Osteoblast (primary cell): ENCODE results near the gene CPNE4. TPM values are rescaled to one million over a fixed set of nuclear protein-coding genes. Genes with fewer than 3 reads are reported as not detected.

Experiments used
- DNase-seq: peaks from one replicate; pipeline ENCODE4 v3.0.0; 2011; ENCODE audit warnings: low spot score, mixed read lengths; ENCODE audit not compliant: insufficient read length; ENCODE audit errors: missing footprints
- H2AFZ ChIP-seq: 2 replicates; pipeline ENCODE4 v1.6.0; 2011; ENCODE audit warnings: mild to moderate bottlenecking, low read length
- H3K27ac ChIP-seq: 2 replicates; pipeline ENCODE4 v1.5.1; 2011; ENCODE audit warnings: mild to moderate bottlenecking, low read depth, low read length, moderate library complexity
- H3K27me3 ChIP-seq: 2 replicates; pipeline ENCODE4 v1.6.0; 2012; ENCODE audit warnings: mild to moderate bottlenecking, control low read depth, inconsistent platforms, low read length, moderate library complexity; ENCODE audit not compliant: insufficient read depth
- H3K36me3 ChIP-seq: 2 replicates; pipeline ENCODE4 v1.5.1; 2011; ENCODE audit warnings: mild to moderate bottlenecking, low read length, control low read depth, moderate library complexity; ENCODE audit not compliant: insufficient read depth
- H3K4me1 ChIP-seq: 2 replicates; pipeline ENCODE4 v1.5.1; 2011; ENCODE audit warnings: mild to moderate bottlenecking, low read length, control low read depth, moderate library complexity; ENCODE audit not compliant: insufficient read depth
- H3K4me2 ChIP-seq: 2 replicates; pipeline ENCODE4 v1.6.0; 2011; ENCODE audit warnings: mild to moderate bottlenecking, low read length; ENCODE audit not compliant: insufficient read depth
- H3K4me3 ChIP-seq: fragments of 200-600 bp; sonication (generic); 3 replicates; pipeline ENCODE4 v1.5.1; 2012; ENCODE audit warnings: mild to moderate bottlenecking, low read length, inconsistent platforms; ENCODE audit not compliant: insufficient read depth
- H3K79me2 ChIP-seq: 2 replicates; pipeline ENCODE4 v1.6.0; 2012; ENCODE audit warnings: mild to moderate bottlenecking, low read length, control low read depth, inconsistent platforms; ENCODE audit not compliant: insufficient read depth
- H3K9me3 ChIP-seq: 2 replicates; pipeline ENCODE4 v1.5.1; 2011; ENCODE audit warnings: low read depth, low read length, control low read depth
- H4K20me1 ChIP-seq: 2 replicates; pipeline ENCODE4 v1.6.0; 2012; ENCODE audit warnings: mild to moderate bottlenecking, low read length, control low read depth; ENCODE audit not compliant: insufficient read depth
- CTCF ChIP-seq: IDR thresholded peaks from 2 replicates; pipeline ENCODE4 v1.5.1; 2011; ENCODE audit warnings: mild to moderate bottlenecking, low read depth, low read length, moderate library complexity; ENCODE audit errors: extremely low read depth
- total RNA-seq: library from RNA; depleted of rRNA; stranded (reverse); fragments of >200 nt; gene quantifications from 2 replicates; pipeline ENCODE4 v1.2.3, GENCODE V29; 2012

Gene CPNE4
- total RNA-seq, 1 donor: not detected

GRCh38 chr3:131731709-131732108 is 303.1 kb downstream of the CPNE4 start:
- DNase-seq: no peak
- no peaks in the 10 kb centered on the region for H3K27me3 ChIP-seq
- H3K79me2 ChIP-seq: no peaks in the 10 kb centered on the region
- no peaks in the 10 kb centered on the region for H3K4me1 ChIP-seq
- no peak overlapping the region for H3K4me3 ChIP-seq
- H3K36me3 ChIP-seq: no peaks in the 10 kb centered on the region
- no peak overlapping the region for H3K27ac ChIP-seq
- H3K9me3 ChIP-seq: no peaks in the 10 kb centered on the region
- TF ChIP-seq CTCF: no peak
- no peak overlapping the region for H2AFZ ChIP-seq
- no peaks in the 10 kb centered on the region for H4K20me1 ChIP-seq
- no peak overlapping the region for H3K4me2 ChIP-seq

DNA sequence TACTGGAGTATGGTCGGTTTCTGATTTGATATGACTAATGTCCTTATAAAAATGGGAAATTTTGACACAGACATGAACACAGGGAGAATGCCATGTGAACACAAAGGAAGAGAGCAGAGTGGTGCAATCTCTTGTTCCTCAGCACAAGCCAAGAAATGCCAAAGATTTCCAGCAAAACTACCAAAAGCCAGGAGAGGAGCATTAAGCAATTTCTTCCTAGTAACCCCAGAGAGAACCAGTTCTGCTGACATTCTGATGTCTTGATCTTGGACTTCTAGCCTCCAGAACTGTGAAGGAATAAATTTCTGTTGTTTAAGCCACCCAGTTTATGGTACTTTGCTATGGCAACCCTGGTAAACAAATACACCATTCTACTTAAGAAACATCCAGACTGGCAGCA is 304.2 kb downstream of the CPNE4 start:
- H3K27me3 ChIP-seq: no peaks in the 10 kb centered on the region
- no peak overlapping the region for H3K4me2 ChIP-seq
- H3K9me3 ChIP-seq: no peaks in the 10 kb centered on the region
- no peaks in the 10 kb centered on the region for H4K20me1 ChIP-seq
- no peak overlapping the region for H3K4me3 ChIP-seq
- no peak overlapping the region for H3K27ac ChIP-seq
- TF ChIP-seq CTCF: no peak
- no peaks in the 10 kb centered on the region for H3K4me1 ChIP-seq
- DNase-seq: no peak
- H3K36me3 ChIP-seq: no peaks in the 10 kb centered on the region
- no peaks in the 10 kb centered on the region for H3K79me2 ChIP-seq
- H2AFZ ChIP-seq: no peak overlapping the region

GRCh38 chr3:131729643-131730017 is 305.2 kb downstream of the CPNE4 start:
- Histone ChIP-seq H3K27ac (no peak overlapping the region), H3K4me2 (no peak overlapping the region)
- DNase-seq: no peak

More at GRCh38 chr3:131729643-131730017, 305.2 kb downstream of the CPNE4 start:
- Histone ChIP-seq H3K27me3 (no peaks in the 10 kb centered on the region), H3K9me3 (no peaks in the 10 kb centered on the region), H3K4me3 (no peak overlapping the region), H3K36me3 (no peaks in the 10 kb centered on the region), H3K79me2 (no peaks in the 10 kb centered on the region), H2AFZ (no peak overlapping the region), H4K20me1 (no peaks in the 10 kb centered on the region), H3K4me1 (no peaks in the 10 kb centered on the region)
- TF ChIP-seq CTCF: no peak
